Large intestine (tissue), 3 donors: ENCODE data around the gene ZCWPW1. TPM values are rescaled to one million over a fixed set of nuclear protein-coding genes. Genes with fewer than 3 reads are reported as not detected.

ENCODE experiments used
- DNase-seq, 2 donors: peaks; one replicate each; pipeline versions ENCODE4 v3.0.0 to v3.0.0-alpha.2; 2013
- H3K27ac ChIP-seq: one replicate; pipeline ENCODE4 v1.5.1; 2013; ENCODE audit warnings: low read length
- H3K27me3 ChIP-seq: 2 replicates; pipeline ENCODE4 v1.6.1; 2013; ENCODE audit warnings: low read length; ENCODE audit not compliant: control insufficient read depth, insufficient read depth
- H3K36me3 ChIP-seq: 2 replicates; pipeline ENCODE4 v1.6.1; 2013; ENCODE audit warnings: low read length; ENCODE audit not compliant: control insufficient read depth, insufficient read depth
- H3K4me1 ChIP-seq: one replicate; pipeline ENCODE4 v1.6.1; 2013; ENCODE audit warnings: low read length; ENCODE audit not compliant: control insufficient read depth, insufficient read depth
- H3K4me3 ChIP-seq: one replicate; pipeline ENCODE4 v1.5.1; 2013; ENCODE audit warnings: low read length
- H3K9me3 ChIP-seq: one replicate; pipeline ENCODE4 v1.6.1; 2013; ENCODE audit warnings: mild to moderate bottlenecking, low read depth, low read length, moderate library complexity; ENCODE audit not compliant: control insufficient read depth
- WGBS: methylation state at CpG from one replicate; pipeline ENCODE4 v1.1.5; 2013; ENCODE audit warnings: low lambda C conversion rate; ENCODE audit not compliant: insufficient coverage; 5-methylcytosine and 5-hydroxymethylcytosine counted together
- polyA plus RNA-seq: library from polyadenylated mRNA; unstranded; fragments of 120-200 nt; gene quantifications from one replicate; pipeline ENCODE4 v1.2.1, GENCODE V29; 2013

The ZCWPW1 gene
- polyA plus RNA-seq, 1 donor: 4.8 TPM

GRCh38 chr7:100418930-100419659 lies 9.4 kb downstream of the ZCWPW1 start:
- Histone ChIP-seq H3K4me3 (no peak overlapping the region), H3K36me3 (no peaks in the 10 kb centered on the region), H3K27ac (no peak overlapping the region), H3K9me3 (no peaks in the 10 kb centered on the region), H3K27me3 (no peaks in the 10 kb centered on the region), H3K4me1 (no peaks in the 10 kb centered on the region)
- no CpG with 5 or more reads among the region's 1 CpG for WGBS
- DNase-seq: no peak

- 52% methylated on average over 4 of the region's 5 CpGs for WGBS
- DNase-seq: no peak
- H3K4me3 ChIP-seq: no peak overlapping the region
- H3K9me3 ChIP-seq: no peaks in the 10 kb centered on the region
- H3K27ac ChIP-seq: no peak overlapping the region
- no peaks in the 10 kb centered on the region for H3K36me3 ChIP-seq
- H3K27me3 ChIP-seq: no peaks in the 10 kb centered on the region
- no peaks in the 10 kb centered on the region for H3K4me1 ChIP-seq
Measured at GRCh38 chr7:100415448-100415847, 13.1 kb downstream of the ZCWPW1 start.

DNA sequence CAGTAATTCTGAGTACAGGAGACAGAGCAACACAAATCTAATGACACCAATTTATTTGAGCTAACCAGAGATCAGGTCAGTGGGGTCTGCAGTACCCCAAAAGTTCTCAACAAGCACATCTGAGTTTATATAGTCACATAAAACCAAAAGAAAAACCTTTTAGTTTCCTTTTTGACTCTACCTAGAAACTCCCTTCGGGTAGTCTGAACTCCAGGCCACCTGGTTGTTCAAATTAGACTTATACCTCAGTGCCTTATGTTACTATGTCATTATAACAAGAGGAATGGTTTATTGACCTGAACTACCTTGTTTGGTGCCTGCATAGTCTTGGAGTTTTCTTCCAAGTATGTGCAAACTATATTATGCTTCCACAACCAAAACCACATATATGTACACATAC lies 14.6 kb downstream of the ZCWPW1 start:
- Histone ChIP-seq H3K27me3 (no peaks in the 10 kb centered on the region), H3K4me1 (no peaks in the 10 kb centered on the region), H3K9me3 (no peaks in the 10 kb centered on the region), H3K27ac (no peak overlapping the region), H3K36me3 (no peaks in the 10 kb centered on the region), H3K4me3 (no peak overlapping the region)
- DNase-seq: no peak
- no CpG with 5 or more reads among the region's 1 CpG for WGBS

- no peak overlapping the region for H3K27ac ChIP-seq
- DNase-seq: no peak
- no peaks in the 10 kb centered on the region for H3K9me3 ChIP-seq
- no peaks in the 10 kb centered on the region for H3K36me3 ChIP-seq
- no peaks in the 10 kb centered on the region for H3K4me1 ChIP-seq
- H3K4me3 ChIP-seq: no peak overlapping the region
- no peaks in the 10 kb centered on the region for H3K27me3 ChIP-seq
Measured at GRCh38 chr7:100413346-100413745, 15.2 kb downstream of the ZCWPW1 start.

DNA sequence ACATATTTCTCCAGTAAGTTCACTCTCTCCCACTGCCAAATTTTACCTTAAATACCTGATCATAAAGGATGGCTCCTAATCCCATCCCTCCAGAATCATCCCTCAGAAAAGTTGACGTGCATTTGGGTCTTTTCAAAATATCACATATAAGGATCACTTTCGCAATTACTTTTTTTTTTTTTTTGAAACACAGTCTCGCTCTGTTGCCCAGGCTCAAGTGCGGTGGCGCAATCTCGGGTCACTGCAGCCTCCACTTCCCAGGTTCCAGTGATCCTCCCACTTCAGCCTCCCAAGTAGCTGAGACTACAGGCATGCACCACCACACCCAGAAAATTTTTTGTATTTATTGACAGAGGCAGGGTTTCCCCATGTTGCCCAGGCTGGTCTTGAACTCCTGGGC lies 17.4 kb downstream of the ZCWPW1 start:
- Histone ChIP-seq H3K27ac (no peak overlapping the region), H3K27me3 (no peaks in the 10 kb centered on the region), H3K9me3 (no peaks in the 10 kb centered on the region), H3K4me3 (no peak overlapping the region), H3K36me3 (no peaks in the 10 kb centered on the region), H3K4me1 (no peaks in the 10 kb centered on the region)
- 100% methylated on average over 1 of the region's 6 CpGs for WGBS
- DNase-seq: no peak

DNA sequence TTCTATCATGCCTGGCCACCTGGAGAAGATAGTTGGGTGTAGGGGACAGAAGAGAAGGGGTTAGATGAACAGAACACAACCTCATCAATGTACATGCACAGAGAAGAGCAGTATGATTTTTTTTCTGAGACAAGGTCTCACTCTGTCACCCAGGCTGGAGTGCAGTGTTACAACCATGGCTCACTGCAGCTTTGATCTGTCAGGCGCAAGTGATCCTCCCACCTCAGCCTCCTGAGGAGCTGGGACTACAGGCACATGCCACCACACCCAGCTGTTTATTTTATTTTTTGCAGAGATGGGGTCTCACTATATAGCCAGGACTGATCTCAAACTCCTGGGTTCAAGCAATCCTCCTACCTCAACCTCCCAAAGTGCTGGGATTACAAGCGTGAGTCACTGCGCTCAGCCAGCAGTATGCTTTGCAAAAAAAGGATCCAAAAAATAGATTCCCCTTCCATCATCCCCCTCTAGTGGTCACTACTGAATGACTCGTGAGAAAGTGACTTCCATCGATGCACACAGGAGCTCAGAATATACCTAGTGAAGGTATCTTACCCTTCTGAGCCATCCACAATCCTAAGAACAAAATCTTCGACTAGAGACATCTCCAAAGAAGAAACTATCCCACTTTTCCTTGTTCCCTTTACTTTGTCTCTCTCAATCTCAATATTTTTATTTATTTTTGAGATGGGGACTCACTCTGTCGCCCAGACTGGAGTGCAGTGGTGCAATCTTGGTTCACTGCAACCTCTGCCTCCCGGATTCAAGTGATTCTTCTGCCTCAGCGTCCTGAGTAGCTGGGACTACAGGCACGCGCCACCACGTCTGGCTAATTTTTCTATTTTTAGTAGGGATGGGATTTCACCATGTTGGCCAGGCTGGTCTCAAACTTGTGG lies 21.0 kb downstream of the ZCWPW1 start:
- Histone ChIP-seq H3K9me3 (no peaks in the 10 kb centered on the region), H3K27me3 (no peaks in the 10 kb centered on the region), H3K4me1 (no peaks in the 10 kb centered on the region), H3K4me3 (no peak overlapping the region), H3K27ac (no peak overlapping the region), H3K36me3 (no peaks in the 10 kb centered on the region)
- 0% methylated on average over 2 of the region's 12 CpGs for WGBS
- DNase-seq: peak in 1 of 2 donors; percentile 23

- Histone ChIP-seq H3K4me3 (no peak overlapping the region), H3K27ac (no peak overlapping the region), H3K4me1 (no peaks in the 10 kb centered on the region), H3K27me3 (no peaks in the 10 kb centered on the region), H3K9me3 (no peaks in the 10 kb centered on the region), H3K36me3 (no peaks in the 10 kb centered on the region)
- 90% methylated on average over 2 of the region's 6 CpGs for WGBS
- DNase-seq: no peak
Measured at GRCh38 chr7:100406767-100407166, 21.7 kb downstream of the ZCWPW1 start.

GRCh38 chr7:100402241-100402640 lies 26.3 kb downstream of the ZCWPW1 start:
- Histone ChIP-seq H3K4me3 (no peak overlapping the region), H3K27ac (no peak overlapping the region), H3K9me3 (no peaks in the 10 kb centered on the region), H3K27me3 (no peaks in the 10 kb centered on the region), H3K36me3 (no peaks in the 10 kb centered on the region), H3K4me1 (no peaks in the 10 kb centered on the region)
- no CpG with 5 or more reads among the region's 2 CpGs for WGBS
- DNase-seq: no peak

- H3K36me3 ChIP-seq: no peaks in the 10 kb centered on the region
- no peak for DNase-seq
- H3K4me1 ChIP-seq: no peaks in the 10 kb centered on the region
- no peak overlapping the region for H3K27ac ChIP-seq
- H3K9me3 ChIP-seq: no peaks in the 10 kb centered on the region
- whole genome bisulfite sequencing: no CpG with 5 or more reads among the region's 5 CpGs
- no peak overlapping the region for H3K4me3 ChIP-seq
- no peaks in the 10 kb centered on the region for H3K27me3 ChIP-seq
Measured at GRCh38 chr7:100401811-100402210, 26.7 kb downstream of the ZCWPW1 start.

- no peak overlapping the region for H3K27ac ChIP-seq
- H3K27me3 ChIP-seq: no peaks in the 10 kb centered on the region
- H3K4me3 ChIP-seq: no peak overlapping the region
- WGBS: no CpG with 5 or more reads among the region's 11 CpGs
- DNase-seq: no peak
- H3K9me3 ChIP-seq: no peaks in the 10 kb centered on the region
- H3K36me3 ChIP-seq: no peaks in the 10 kb centered on the region
- H3K4me1 ChIP-seq: no peaks in the 10 kb centered on the region
Measured at GRCh38 chr7:100400656-100401055, 27.8 kb downstream of the ZCWPW1 start.
